Hepatocyte (in vitro differentiated cells): ENCODE results near the gene PSME4.

Experiments used
- CTCF ChIP-seq: fragments of 200-600 bp; sonication (generic); IDR thresholded peaks from 2 replicates; pipeline ENCODE4 v1.5.1; 2016; ENCODE audit warnings: antibody characterized with exemption, mild to moderate bottlenecking; ENCODE audit not compliant: poor library complexity
- EZH2 ChIP-seq: fragments of 200-600 bp; sonication (generic); IDR thresholded peaks from 2 replicates; pipeline ENCODE4 v1.6.1; 2016; ENCODE audit warnings: antibody characterized with exemption, mild to moderate bottlenecking, borderline replicate concordance

GRCh38 chr2:53819634-53820033, 151.2 kb downstream of the PSME4 start:
- no peak for TF ChIP-seq CTCF
- TF ChIP-seq EZH2: no peak
